ENCODE data around the gene POLR1E.

The POLR1E gene

GRCh38 chr9:37538099-37538498 lies 52.4 kb downstream of the POLR1E start:
- no peak for DNase-seq (ENCODE audit: low read depth in 2 of 2)

GRCh38 chr9:37539634-37540033 lies 53.9 kb downstream of the POLR1E start:
- no peak for DNase-seq (ENCODE audit: low read depth in 2 of 2)

GRCh38 chr9:37540634-37541033 lies 54.9 kb downstream of the POLR1E start:
- DNase-seq (ENCODE audit: low read depth in 2 of 2), result no peak

GRCh38 chr9:37541465-37541864 lies 55.7 kb downstream of the POLR1E start:
- no peak for DNase-seq (ENCODE audit: low read depth in 2 of 2)

- DNase-seq (ENCODE audit: low read depth in 2 of 2), result no peak
These were observed 56.7 kb downstream of the POLR1E start for GRCh38 chr9:37542488-37542887.

GRCh38 chr9:37542895-37543294 lies 57.1 kb downstream of the POLR1E start:
- no peak for DNase-seq (ENCODE audit: low read depth in 2 of 2)

- DNase-seq (ENCODE audit: low read depth in 2 of 2), result no peak
These were observed 57.7 kb downstream of the POLR1E start for GRCh38 chr9:37543468-37543867.

- DNase-seq (ENCODE audit: low read depth in 2 of 2), result no peak
These were observed 61.7 kb downstream of the POLR1E start for GRCh38 chr9:37547328-37547878.

- no peak for DNase-seq (ENCODE audit: low read depth in 2 of 2)
These were observed 63.8 kb downstream of the POLR1E start for GRCh38 chr9:37549527-37549926.

- no peak for DNase-seq (ENCODE audit: low read depth in 2 of 2)
These were observed 65.0 kb downstream of the POLR1E start for GRCh38 chr9:37550781-37551180.

GRCh38 chr9:37551468-37551867 lies 65.7 kb downstream of the POLR1E start:
- no peak for DNase-seq (ENCODE audit: low read depth in 2 of 2)

- no peak for DNase-seq (ENCODE audit: low read depth in 2 of 2)
These were observed 66.1 kb downstream of the POLR1E start for GRCh38 chr9:37551888-37552287.
